Mesenteric fat pad (tissue), 1 donor: ENCODE measurements around the gene CHPT1. TPM values are rescaled to one million over a fixed set of nuclear protein-coding genes. Genes with fewer than 3 reads are reported as not detected.
"Not testable (repeated sequence)": the region's sequence is repeated elsewhere in the genome, so short reads cannot be mapped to it uniquely, and the experiment has no call there.

ENCODE experiments used
- DNase-seq: peaks from one replicate; pipeline ENCODE4 v3.0.0-alpha.2; 2020; ENCODE audit warnings: low spot score
- total RNA-seq: library from RNA; stranded (reverse); fragmentation: NEBNext Ultra II Directional; extraction: Animal tissue kit (Norgen Biotek cat#: 25700); gene quantifications from one replicate; pipeline ENCODE4 v1.2.1, GENCODE V29; 2021
- donor health status: DM: yes; HTN: yes; CAD: no.

Gene CHPT1
- total RNA-seq, 1 donor from 2014 or later, result 63.3 TPM

GRCh38 chr12:101681627-101682026 is 15.8 kb upstream of the CHPT1 start:
- DNase-seq, result not testable (repeated sequence)

DNA sequence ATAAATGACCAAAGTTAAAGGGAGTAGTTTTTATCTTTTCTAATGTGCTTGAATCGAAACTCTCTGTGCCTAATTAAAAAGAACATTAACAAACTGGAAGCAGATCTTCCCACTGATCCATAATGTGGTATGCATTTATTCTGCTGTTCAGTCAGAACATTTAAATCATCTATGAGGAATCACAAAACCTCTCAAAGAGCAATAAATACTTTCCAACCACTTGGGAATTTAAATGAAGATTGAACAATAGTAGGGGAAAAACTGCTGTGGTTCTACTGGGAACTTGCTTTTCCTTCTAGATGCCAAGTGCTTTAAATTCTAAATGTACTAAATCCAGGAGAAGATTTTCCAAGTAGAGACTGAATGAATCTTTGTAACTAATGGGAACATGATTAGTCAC is 12.3 kb upstream of the CHPT1 start:
- no peak for DNase-seq

- no peak for DNase-seq
Measured at GRCh38 chr12:101686176-101686575, 11.3 kb upstream of the CHPT1 start.

DNA sequence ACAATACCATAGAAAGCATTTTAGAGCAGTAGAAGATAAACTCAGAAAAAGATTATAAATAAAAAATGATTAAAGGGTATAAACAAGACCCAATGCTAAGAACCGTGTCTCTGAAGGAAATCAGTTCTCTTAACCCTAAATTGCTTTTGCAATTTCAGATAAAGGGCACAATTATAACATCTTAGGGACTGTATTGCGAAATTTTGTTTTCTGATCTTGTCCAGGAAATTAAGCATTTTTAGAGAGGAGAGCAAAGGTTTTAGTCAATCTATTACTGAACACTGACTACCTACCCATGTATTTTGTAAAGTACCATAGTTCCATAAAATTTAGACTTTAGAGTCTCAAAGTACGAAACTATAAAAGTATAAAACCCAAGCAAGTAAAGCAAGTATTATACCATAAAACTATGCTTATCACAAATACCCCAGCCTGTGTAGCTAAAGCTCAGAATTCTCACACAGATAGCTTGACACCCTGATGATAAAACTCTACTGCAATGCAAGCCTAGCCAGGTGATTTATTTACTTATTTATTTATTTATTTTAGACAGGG is 6.8 kb upstream of the CHPT1 start:
- no peak for DNase-seq

GRCh38 chr12:101691503-101692096 is 5.8 kb upstream of the CHPT1 start:
- DNase-seq, result no peak

GRCh38 chr12:101694297-101694848 is 3.1 kb upstream of the CHPT1 start:
- no peak for DNase-seq

GRCh38 chr12:101694986-101695385 is 2.5 kb upstream of the CHPT1 start:
- DNase-seq, result no peak

GRCh38 chr12:101695706-101696105 is 1.7 kb upstream of the CHPT1 start:
- DNase-seq, result no peak

DNA sequence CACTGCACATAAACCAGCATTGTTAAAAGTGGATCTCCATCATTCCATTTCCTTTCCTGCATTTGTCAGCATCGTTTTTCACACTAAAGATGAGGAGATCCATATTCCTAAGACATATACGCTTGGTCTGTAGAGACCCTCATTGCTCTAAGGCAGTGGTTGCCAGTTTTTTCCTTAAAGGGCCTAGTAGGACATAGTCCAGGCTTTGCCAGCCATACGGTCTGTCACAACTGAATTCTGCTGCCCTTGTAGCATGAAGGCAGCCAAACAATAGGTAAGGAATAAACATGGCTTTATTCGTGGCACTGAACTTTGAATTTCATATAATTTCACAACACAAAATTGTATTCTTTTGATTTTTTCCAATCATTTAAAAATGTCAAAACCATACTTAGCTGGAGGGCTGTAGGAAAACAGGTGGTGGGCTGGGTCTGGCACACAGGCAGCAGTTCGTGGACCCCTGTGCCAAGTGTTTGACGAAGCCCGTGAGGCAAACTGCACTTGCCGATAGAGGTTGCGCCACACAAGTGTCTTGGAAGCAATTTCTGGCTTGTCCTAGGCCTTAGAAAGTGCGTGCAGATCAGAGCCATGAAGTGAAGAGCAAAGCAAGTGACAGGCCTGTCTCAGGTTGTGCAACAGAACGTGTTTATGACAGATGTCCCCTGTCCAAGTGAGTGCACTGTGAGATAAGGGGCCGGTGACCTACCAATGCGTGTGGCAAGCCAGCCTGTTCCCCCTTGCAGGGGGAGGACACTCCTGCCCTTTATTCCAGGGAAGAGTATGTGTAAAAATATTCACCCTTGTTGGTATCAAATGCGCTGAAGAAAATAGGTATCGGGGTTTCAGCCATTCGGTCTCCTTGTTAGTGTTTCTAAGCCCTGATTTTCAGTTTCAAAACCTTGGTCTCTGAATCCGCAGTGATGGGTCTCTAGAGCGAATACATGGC is 916 bp upstream of the CHPT1 start:
- no peak for DNase-seq

GRCh38 chr12:101697930-101698799 is 725 bp downstream of the CHPT1 start:
- peak; percentile 89 for DNase-seq

GRCh38 chr12:101698800-101699347 is 1.4 kb downstream of the CHPT1 start:
- no peak for DNase-seq

DNA sequence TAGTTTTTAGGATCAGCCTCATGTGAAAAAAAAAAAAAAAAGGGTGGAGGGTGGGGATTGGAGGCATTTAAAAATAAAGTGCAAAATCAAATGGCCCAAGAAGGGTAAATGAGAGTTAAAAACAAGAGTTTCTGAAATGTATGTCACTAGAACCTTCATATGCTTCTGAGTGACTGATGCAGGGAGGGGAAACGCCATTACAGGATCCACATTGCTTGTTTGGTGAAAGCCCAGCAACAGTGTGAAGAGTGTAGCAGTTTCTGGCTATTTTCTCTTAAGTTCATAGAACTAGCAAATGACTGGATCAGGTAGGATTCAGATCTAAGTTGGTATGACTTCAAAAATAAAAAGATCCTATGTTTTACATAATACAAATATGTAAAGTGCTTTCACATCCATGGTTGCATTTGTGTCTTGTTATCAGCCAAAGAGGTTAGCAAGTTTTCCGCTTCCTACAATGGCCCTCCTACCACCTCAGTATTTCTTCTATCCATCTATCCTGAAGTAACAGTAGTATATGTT is 2.9 kb downstream of the CHPT1 start:
- DNase-seq, result no peak

DNA sequence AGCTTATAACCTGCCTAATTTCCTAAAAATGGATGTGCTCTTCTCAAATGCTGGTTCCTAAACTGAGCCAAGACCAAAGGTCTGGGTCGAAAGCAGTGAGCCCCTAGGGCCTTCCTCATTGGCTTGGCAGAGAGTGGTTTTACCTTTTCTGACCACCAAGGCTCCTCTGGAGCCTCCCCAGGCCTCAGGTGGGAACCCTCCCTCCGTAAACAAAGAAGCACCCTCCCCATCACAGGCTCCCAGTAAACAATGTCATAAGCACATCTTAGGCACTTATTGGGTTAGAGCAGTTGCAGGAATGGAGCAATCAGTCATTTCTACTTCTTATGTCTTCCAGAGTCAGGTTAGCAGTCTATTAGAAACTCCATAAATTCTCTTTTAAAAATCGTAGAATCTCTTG is 6.0 kb downstream of the CHPT1 start:
- no peak for DNase-seq

- DNase-seq, result no peak
Measured at GRCh38 chr12:101706403-101706802, 9.0 kb downstream of the CHPT1 start.

DNA sequence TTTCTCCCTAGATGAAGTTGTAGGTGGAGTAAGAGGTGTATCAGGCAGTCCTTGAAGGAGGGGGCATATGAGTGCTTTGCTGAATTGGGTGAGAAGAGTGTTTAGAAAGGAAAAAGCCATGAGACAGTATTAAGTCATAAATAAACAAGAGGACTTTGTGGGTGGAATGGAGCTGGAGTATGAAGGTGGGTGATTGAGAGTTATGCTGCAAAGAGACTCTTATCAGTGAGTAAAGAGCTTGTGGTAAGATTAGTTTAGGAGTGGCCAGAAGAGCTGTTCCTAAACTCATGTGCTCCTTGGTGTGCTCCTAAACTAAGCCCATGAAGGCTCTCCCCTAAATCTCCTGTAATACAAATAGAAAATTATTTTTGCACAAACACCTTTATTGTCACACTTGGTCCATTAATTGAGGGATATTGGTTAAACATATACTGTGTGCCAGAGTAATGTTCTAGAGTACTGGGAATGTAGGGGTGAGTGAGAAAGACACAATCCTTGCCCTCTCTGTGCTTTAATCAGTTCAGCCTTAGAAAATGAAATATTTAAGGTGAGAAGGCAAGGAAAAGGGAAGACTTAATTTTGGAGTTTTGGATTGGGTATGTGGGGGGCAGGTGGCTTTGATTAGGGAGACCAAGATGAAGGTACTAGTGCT is 9.8 kb downstream of the CHPT1 start:
- no peak for DNase-seq

- no peak for DNase-seq
Measured at GRCh38 chr12:101710288-101710687, 12.8 kb downstream of the CHPT1 start.

- no peak for DNase-seq
Measured at GRCh38 chr12:101713059-101713682, 15.7 kb downstream of the CHPT1 start.

DNA sequence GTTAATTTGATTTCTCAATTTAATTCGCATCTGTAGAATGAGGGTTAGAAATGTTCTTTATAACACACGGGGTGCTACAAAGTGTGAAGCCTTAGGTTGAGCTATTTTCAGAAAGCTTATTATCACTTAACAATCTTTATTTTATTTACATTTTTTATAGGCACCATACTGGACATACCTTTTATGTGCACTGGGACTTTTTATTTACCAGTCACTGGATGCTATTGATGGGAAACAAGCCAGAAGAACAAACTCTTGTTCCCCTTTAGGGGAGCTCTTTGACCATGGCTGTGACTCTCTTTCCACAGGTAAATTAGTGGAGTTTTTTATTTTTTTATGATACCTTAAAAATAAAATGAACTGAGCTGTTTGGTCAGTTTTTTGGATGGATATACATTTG is 16.5 kb downstream of the CHPT1 start:
- no peak for DNase-seq

DNA sequence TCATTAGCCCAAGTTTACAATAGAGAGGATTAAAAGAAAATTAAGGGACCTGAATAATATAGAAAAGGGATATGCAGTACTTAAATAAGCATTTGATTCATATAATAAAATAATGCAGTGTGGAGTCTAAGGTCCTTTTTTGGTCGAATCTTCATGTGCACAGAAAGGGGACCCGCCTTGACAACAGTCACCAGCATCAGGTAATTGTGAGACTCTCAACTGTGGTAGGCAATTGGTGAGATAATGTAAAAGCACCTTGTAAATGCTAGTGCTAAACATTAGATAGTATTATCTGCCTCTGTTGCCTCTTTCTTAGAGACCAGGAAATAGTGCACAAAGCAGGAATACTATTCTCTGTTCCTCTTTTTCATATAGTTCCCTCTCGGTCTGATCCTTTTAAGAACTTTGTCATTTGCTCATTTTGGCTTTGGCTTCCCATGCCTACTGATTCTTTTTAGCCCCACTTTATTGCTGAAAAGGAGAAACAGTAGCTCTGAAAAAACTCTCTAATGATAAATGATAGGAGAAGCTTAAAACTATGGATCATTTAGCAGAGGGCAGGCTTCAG is 17.5 kb downstream of the CHPT1 start:
- DNase-seq, result no peak
